GM23338 (cell line): ENCODE results near the gene BMPR2. TPM values are rescaled to one million over a fixed set of nuclear protein-coding genes. Genes with fewer than 3 reads are reported as not detected.

Experiments
- ATAC-seq: fragments of 200-7000 bp; cut with Tn5 transposase; 3 replicates; pipeline ENCODE4 v1.9.1; 2020
- DNase-seq: peaks from one replicate; pipeline ENCODE4 v3.0.0-alpha.2; 2015; ENCODE audit warnings: low spot score
- H2AFZ ChIP-seq: fragments of 200-600 bp; sonication (generic); 2 replicates; pipeline ENCODE4 v1.8.0; 2016; ENCODE audit warnings: antibody characterized with exemption, mild to moderate bottlenecking, moderate library complexity
- H3F3A ChIP-seq: fragments of 200-600 bp; sonication (generic); replicated peaks from 2 replicates; pipeline ENCODE4 v1.8.0; 2017; ENCODE audit warnings: antibody characterized with exemption, mixed run types, low read depth
- H3K27ac ChIP-seq: fragments of 200-600 bp; sonication (generic); 2 replicates; pipeline ENCODE4 v1.6.1; 2016; ENCODE audit warnings: low read depth
- H3K27me3 ChIP-seq: fragments of 200-600 bp; sonication (generic); 2 replicates; pipeline ENCODE4 v1.8.0; 2016; ENCODE audit warnings: mild to moderate bottlenecking, mixed run types, moderate library complexity; ENCODE audit not compliant: insufficient read depth
- H3K36me3 ChIP-seq: fragments of 200-600 bp; sonication (generic); 2 replicates; pipeline ENCODE4 v1.8.0; 2016; ENCODE audit warnings: mild to moderate bottlenecking; ENCODE audit not compliant: insufficient read depth
- H3K4me1 ChIP-seq: fragments of 200-600 bp; sonication (generic); 2 replicates; pipeline ENCODE4 v1.8.0; 2016; ENCODE audit warnings: mild to moderate bottlenecking, moderate library complexity; ENCODE audit not compliant: insufficient read depth
- H3K4me2 ChIP-seq: fragments of 200-600 bp; sonication (generic); 2 replicates; pipeline ENCODE4 v1.7.1; 2017; ENCODE audit warnings: mixed run types
- H3K4me3 ChIP-seq: fragments of 200-600 bp; sonication (generic); 2 replicates; pipeline ENCODE4 v1.6.1; 2016; ENCODE audit warnings: mixed run types
- H3K79me2 ChIP-seq: fragments of 200-600 bp; sonication (generic); replicated peaks from 2 replicates; pipeline ENCODE4 v1.8.0; 2017; ENCODE audit warnings: mild to moderate bottlenecking; ENCODE audit not compliant: insufficient read depth
- H3K9me2 ChIP-seq: fragments of 200-600 bp; sonication (generic); 2 replicates; pipeline ENCODE4 v1.8.0; 2017; ENCODE audit not compliant: insufficient read depth
- H4K20me1 ChIP-seq: fragments of 200-600 bp; sonication (generic); replicated peaks from 2 replicates; pipeline ENCODE4 v1.8.0; 2017; ENCODE audit warnings: mild to moderate bottlenecking; ENCODE audit not compliant: insufficient read depth
- H3K27ac Mint-ChIP-seq: 2 replicates; pipeline ENCODE4 v1.8.0; 2020; ENCODE audit warnings: inconsistent platforms, mild to moderate bottlenecking, moderate library complexity, mixed read lengths
- H3K27me3 Mint-ChIP-seq: 3 replicates; pipeline ENCODE4 v1.8.0; 2022; ENCODE audit warnings: low read depth, mild to moderate bottlenecking, moderate library complexity, mixed read lengths, inconsistent platforms; ENCODE audit not compliant: insufficient read depth, poor library complexity
- H3K36me3 Mint-ChIP-seq: 3 replicates; pipeline ENCODE4 v1.8.0; 2021; ENCODE audit warnings: low read depth, mild to moderate bottlenecking, inconsistent platforms, moderate library complexity, mixed read lengths
- H3K4me1 Mint-ChIP-seq: 3 replicates; pipeline ENCODE4 v1.8.0; 2020; ENCODE audit warnings: mild to moderate bottlenecking, inconsistent platforms, mixed read lengths
- H3K4me3 Mint-ChIP-seq: 3 replicates; pipeline ENCODE4 v1.8.0; 2021; ENCODE audit warnings: moderate library complexity, mild to moderate bottlenecking, inconsistent platforms, mixed read lengths
- H3K9me3 Mint-ChIP-seq: 3 replicates; pipeline ENCODE4 v1.8.0; 2020; ENCODE audit warnings: moderate library complexity, mild to moderate bottlenecking, inconsistent platforms, mixed read lengths
- CREB1 ChIP-seq: fragments of 250-450 bp; sonication (Bioruptor Pico); IDR thresholded peaks from 2 replicates; pipeline ENCODE4 v1.5.0; 2020; ENCODE audit warnings: low read depth, mild to moderate bottlenecking, moderate library complexity
- EZH2 ChIP-seq: fragments of 200-600 bp; sonication (generic); IDR thresholded peaks from one replicate; pipeline ENCODE4 v1.8.0; 2017; ENCODE audit warnings: antibody characterized with exemption, mild to moderate bottlenecking, low read depth; ENCODE audit not compliant: unreplicated experiment
- EZH2phosphoT487 ChIP-seq: fragments of 200-600 bp; sonication (generic); IDR thresholded peaks from one replicate; pipeline ENCODE4 v1.8.1; 2018; ENCODE audit warnings: antibody characterized with exemption; ENCODE audit not compliant: unreplicated experiment
- JUNB ChIP-seq: IDR thresholded peaks from one replicate; pipeline ENCODE4 v1.6.1; 2016; ENCODE audit warnings: antibody characterized with exemption; ENCODE audit not compliant: unreplicated experiment
- NANOG ChIP-seq: IDR thresholded peaks from 2 replicates; pipeline ENCODE4 v1.6.1; 2016; ENCODE audit warnings: antibody characterized with exemption, borderline replicate concordance
- STAT1 ChIP-seq: IDR thresholded peaks from one replicate; pipeline ENCODE4 v1.6.1; 2016; ENCODE audit warnings: antibody characterized with exemption; ENCODE audit not compliant: unreplicated experiment
- ZNF114 ChIP-seq: fragments of 250-450 bp; sonication (Bioruptor Pico); IDR thresholded peaks from 2 replicates; pipeline ENCODE4 v1.5.0; 2020; ENCODE audit warnings: mild to moderate bottlenecking, moderate library complexity
- ZNF331 ChIP-seq: fragments of 250-450 bp; sonication (Bioruptor Pico); IDR thresholded peaks from 2 replicates; pipeline ENCODE4 v1.5.0; 2020; ENCODE audit warnings: low read depth, mild to moderate bottlenecking, moderate library complexity
- polyA plus RNA-seq: library from polyadenylated mRNA; unstranded; fragments of >200 nt; fragmentation: Nextera tagmentation; extraction: Ambion mirVana; gene quantifications from 2 replicates; pipeline ENCODE4 v1.2.1, GENCODE V29; 2016
- total RNA-seq: library from RNA; depleted of rRNA; stranded (reverse); fragments of >200 nt; shearing (Covaris generic); gene quantifications from 2 replicates; pipeline ENCODE4 v1.2.3, GENCODE V29; 2014
- TF ChIP-seq, protein P1 (sequence below): IDR thresholded peaks from one replicate; pipeline ENCODE4 v1.6.1; 2018; ENCODE audit warnings: antibody characterized with exemption; ENCODE audit not compliant: unreplicated experiment
- TF ChIP-seq, protein P2 (sequence below), 2 experiments: fragments of 200-600 bp in 1 of 2; sonication (generic) in 1 of 2; conservative IDR thresholded peaks; 2 replicates each; pipeline versions ENCODE4 v1.5.1 to v1.6.1; 2016 to 2017; ENCODE audit warnings: antibody characterized with exemption in 2 of 2, low read depth in 2 of 2, mild to moderate bottlenecking in 2 of 2, moderate library complexity in 1 of 2
- TF ChIP-seq, protein P3 (sequence below): IDR thresholded peaks from 2 replicates; pipeline ENCODE4 v1.6.1; 2016; ENCODE audit warnings: antibody characterized with exemption

BMPR2 gene
- total and polyA plus RNA-seq, 2 experiments from 2014 or later: 6.7 to 21.6 TPM

DNA sequence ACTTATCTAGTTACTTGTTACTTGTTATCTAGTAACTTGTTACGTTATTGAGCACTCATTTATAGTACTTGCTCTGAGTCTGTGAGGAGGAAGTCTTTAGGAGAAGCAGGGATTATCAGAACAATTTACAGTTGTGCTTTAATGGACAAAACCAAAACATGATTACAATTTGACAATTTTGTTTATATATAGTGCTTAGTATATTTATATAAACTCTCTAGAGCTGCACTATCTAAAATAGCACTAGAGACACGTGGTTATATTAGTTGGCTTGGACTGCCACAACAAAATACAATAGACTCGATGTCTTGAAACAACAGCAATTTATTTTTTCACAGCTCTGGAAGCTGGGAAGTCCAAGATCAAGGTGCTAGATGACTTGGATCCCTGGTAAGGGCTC is 78.4 kb downstream of the BMPR2 start (continued):
- TF ChIP-seq, protein P1, sequence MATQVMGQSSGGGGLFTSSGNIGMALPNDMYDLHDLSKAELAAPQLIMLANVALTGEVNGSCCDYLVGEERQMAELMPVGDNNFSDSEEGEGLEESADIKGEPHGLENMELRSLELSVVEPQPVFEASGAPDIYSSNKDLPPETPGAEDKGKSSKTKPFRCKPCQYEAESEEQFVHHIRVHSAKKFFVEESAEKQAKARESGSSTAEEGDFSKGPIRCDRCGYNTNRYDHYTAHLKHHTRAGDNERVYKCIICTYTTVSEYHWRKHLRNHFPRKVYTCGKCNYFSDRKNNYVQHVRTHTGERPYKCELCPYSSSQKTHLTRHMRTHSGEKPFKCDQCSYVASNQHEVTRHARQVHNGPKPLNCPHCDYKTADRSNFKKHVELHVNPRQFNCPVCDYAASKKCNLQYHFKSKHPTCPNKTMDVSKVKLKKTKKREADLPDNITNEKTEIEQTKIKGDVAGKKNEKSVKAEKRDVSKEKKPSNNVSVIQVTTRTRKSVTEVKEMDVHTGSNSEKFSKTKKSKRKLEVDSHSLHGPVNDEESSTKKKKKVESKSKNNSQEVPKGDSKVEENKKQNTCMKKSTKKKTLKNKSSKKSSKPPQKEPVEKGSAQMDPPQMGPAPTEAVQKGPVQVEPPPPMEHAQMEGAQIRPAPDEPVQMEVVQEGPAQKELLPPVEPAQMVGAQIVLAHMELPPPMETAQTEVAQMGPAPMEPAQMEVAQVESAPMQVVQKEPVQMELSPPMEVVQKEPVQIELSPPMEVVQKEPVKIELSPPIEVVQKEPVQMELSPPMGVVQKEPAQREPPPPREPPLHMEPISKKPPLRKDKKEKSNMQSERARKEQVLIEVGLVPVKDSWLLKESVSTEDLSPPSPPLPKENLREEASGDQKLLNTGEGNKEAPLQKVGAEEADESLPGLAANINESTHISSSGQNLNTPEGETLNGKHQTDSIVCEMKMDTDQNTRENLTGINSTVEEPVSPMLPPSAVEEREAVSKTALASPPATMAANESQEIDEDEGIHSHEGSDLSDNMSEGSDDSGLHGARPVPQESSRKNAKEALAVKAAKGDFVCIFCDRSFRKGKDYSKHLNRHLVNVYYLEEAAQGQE: no peak
- no peak for TF ChIP-seq EZH2
- no peak for TF ChIP-seq ZNF331 (CRISPR knock-in tag)

DNA sequence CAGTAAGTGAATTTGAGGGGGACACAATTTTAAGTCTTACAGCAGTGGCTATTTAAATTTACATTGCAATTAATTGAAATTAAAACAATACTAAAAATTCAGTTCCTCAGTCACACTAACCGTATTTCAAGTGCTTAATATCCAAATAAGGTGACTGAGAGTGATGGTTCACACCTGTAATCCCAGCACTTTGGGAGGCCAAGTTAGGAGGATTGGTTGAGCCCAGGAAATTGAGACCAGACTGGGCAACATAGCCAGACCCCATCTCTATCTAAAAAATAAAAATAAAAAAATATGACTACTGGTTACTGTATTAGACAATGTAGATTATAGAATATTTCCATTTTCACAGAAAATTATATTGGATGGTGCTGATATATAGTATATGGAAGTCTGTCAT is 79.0 kb downstream of the BMPR2 start:
- no peak overlapping the region for H2AFZ ChIP-seq
- no peak for ATAC-seq
- Mint-ChIP-seq H3K4me1 (no peaks in the 10 kb centered on the region), H3K9me3 (no peaks in the 10 kb centered on the region), H3K27me3 (peaks cover 5% of the 10 kb centered on the region), H3K27ac (no peak overlapping the region), H3K36me3 (peaks cover 7% of the 10 kb centered on the region; the same call in 2 of the 3 replicates), H3K4me3 (no peak overlapping the region)
- H3K9me2 ChIP-seq: no peaks in the 10 kb centered on the region
- peaks cover 39% of the 10 kb centered on the region for H3K79me2 ChIP-seq
- no peak overlapping the region for H3K27ac ChIP-seq
- no peak for DNase-seq
- H3K27me3 ChIP-seq: no peaks in the 10 kb centered on the region
- no peaks in the 10 kb centered on the region; the same call in 1 of the 2 replicates for H4K20me1 ChIP-seq
- no peaks in the 10 kb centered on the region; the same call in 1 of the 2 replicates for H3K4me1 ChIP-seq
- H3K4me2 ChIP-seq: no peak overlapping the region
- H3K4me3 ChIP-seq: no peak overlapping the region
- no peaks in the 10 kb centered on the region for H3K36me3 ChIP-seq
- no peaks in the 10 kb centered on the region for H3F3A ChIP-seq
- no peak for TF ChIP-seq STAT1
- TF ChIP-seq EZH2phosphoT487: no peak
- TF ChIP-seq ZNF114: no peak
- TF ChIP-seq, protein P1: no peak
- TF ChIP-seq JUNB: no peak
- TF ChIP-seq, protein P2, sequence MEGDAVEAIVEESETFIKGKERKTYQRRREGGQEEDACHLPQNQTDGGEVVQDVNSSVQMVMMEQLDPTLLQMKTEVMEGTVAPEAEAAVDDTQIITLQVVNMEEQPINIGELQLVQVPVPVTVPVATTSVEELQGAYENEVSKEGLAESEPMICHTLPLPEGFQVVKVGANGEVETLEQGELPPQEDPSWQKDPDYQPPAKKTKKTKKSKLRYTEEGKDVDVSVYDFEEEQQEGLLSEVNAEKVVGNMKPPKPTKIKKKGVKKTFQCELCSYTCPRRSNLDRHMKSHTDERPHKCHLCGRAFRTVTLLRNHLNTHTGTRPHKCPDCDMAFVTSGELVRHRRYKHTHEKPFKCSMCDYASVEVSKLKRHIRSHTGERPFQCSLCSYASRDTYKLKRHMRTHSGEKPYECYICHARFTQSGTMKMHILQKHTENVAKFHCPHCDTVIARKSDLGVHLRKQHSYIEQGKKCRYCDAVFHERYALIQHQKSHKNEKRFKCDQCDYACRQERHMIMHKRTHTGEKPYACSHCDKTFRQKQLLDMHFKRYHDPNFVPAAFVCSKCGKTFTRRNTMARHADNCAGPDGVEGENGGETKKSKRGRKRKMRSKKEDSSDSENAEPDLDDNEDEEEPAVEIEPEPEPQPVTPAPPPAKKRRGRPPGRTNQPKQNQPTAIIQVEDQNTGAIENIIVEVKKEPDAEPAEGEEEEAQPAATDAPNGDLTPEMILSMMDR (conservative IDR thresholded peaks at IDR 0.05; ENCODE audit: low read depth in 2 of 2): no peak
- no peak for TF ChIP-seq EZH2
- TF ChIP-seq CREB1 (CRISPR knock-in tag): no peak
- TF ChIP-seq, protein P3, sequence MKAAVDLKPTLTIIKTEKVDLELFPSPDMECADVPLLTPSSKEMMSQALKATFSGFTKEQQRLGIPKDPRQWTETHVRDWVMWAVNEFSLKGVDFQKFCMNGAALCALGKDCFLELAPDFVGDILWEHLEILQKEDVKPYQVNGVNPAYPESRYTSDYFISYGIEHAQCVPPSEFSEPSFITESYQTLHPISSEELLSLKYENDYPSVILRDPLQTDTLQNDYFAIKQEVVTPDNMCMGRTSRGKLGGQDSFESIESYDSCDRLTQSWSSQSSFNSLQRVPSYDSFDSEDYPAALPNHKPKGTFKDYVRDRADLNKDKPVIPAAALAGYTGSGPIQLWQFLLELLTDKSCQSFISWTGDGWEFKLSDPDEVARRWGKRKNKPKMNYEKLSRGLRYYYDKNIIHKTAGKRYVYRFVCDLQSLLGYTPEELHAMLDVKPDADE: no peak
- no peak for TF ChIP-seq NANOG
- TF ChIP-seq ZNF331 (CRISPR knock-in tag): no peak
